Activated CD8-positive, alpha-beta memory T cell treated with anti-CD3 and anti-CD28 coated beads for 1 hour (primary cell): ENCODE results near the gene KCNQ1.
"Not testable (repeated sequence)": the region's sequence is repeated elsewhere in the genome, so short reads cannot be mapped to it uniquely, and the experiment has no call there.

Source experiments
- DNase-seq, 2 donors: peaks; one replicate each; pipeline ENCODE4 v3.0.0-alpha.2; 2020; ENCODE audit warnings: low read depth in 1 of 2; ENCODE audit errors: extremely low read depth in 1 of 2

The KCNQ1 gene

DNA sequence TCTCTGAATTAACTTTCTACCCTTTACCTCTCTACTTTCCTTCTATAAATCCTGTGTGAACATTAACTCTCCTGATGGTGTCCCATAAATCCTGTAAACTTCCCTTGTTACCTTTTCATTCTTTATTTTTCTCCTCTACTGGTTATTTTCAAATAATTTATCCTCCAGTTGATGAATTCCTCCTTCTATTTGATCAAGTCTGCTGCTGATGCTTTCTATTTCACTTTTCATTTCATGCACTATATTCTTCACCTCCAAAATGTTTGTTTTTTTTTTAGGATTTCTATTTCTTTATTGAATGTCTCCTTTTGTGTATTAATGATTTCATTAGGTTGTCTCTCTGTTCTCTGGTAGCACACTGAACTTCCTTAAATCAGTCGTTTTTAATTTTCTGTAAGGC is 186.4 kb downstream of the KCNQ1 start:
- DNase-seq = no peak

DNA sequence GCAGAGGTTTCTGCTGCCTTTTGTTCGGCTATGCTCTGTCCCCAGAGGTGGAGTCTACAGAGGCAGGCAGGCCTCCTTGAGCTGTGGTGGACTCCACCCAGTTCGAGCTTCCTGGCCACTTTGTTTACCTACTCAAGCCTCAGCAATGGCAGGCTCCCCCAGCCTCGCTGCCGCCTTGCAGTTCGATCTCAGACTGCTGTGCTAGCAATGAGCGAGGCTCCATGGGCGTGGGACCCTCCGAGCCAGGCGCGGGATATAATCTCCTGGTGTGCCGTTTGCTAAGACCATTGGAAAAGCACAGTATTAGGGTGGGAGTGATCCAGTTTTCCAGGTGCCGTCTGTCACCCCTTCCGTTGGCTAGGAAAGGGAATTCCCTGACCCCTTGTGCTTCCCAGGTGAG is 195.0 kb downstream of the KCNQ1 start:
- DNase-seq = not testable (repeated sequence)

DNA sequence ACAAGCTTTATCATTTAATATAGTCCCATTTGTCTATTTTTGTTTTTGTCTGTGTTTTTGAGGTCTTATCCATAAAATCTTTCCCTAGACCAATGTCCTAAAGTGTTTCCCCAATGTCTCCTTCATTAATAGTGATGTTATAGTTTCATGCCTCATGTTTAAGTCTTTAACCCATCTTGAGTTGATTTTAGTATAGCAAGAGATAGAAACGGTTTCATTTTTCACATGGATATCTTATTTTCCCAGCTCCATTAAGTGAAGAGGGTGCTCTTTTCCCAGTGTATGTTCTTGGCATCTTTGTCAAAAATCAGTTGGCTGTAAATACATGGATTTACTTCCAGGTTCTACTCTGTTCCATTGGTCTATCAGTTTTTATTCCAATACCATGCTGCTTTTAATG is 196.8 kb downstream of the KCNQ1 start:
- DNase-seq = no peak

DNA sequence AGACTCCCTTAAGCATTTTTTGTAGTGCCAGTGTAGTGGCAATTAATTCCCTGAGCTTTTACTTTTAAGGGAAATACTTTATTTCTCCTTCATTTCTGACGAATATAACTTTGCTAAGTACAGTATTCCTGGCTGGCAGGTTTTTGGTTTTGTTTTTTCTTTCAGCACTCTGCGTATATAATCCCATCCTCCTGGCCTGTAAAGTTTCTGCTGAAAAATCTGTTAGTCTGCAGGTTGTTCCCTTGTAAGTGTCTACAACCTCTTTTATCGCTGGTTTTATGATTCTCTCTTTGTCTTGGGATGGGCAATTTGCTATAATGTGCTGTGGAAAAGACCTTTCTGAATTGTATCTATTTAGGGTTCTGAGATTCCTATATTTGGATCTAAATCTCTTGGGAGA is 198.9 kb downstream of the KCNQ1 start:
- DNase-seq = no peak

DNA sequence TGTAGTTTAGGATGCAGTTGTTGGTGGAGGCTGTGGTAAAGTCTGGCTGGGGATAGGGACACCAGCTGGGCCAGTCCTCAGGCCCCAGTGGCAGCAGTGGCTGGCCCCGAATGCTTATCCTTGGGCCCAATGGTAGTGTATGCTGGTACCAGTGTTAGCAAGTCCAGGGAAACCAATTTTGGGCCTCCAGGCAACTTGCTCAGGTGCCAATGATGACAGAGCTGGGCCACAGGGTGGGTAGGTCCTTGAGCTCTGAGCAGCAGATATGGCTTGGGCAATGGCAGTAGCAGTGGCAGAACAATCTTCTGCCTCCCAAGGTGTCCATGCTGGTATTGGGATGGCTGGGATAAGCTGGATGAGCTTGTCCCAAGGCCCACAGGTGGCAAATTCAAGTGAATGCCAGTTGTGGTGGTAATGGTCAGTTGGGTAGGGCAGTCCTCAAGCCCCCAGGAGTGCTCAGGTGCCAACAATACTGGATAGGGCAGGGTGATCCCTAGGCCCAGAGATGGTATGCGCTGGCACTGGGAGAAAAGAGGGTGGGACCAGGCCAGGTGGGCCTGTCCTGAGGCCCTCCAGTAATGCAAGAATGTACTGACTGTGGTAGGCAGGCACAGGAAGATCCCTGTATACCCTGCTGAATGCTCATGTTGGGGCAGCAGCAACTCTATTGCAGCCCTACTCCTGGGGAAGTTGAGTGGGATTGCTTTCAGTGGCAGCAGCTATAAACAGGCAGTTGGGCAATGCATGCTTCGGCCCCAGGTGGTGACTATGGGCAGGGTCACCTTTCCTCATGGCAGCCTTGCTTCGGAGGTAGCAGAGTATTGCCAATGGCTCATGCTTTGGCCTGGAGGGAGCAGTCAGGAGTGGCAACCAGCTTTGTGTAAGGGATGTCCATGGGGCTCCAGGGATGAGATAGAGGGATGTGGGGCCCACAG is 200.3 kb downstream of the KCNQ1 start:
- DNase-seq = no peak

DNA sequence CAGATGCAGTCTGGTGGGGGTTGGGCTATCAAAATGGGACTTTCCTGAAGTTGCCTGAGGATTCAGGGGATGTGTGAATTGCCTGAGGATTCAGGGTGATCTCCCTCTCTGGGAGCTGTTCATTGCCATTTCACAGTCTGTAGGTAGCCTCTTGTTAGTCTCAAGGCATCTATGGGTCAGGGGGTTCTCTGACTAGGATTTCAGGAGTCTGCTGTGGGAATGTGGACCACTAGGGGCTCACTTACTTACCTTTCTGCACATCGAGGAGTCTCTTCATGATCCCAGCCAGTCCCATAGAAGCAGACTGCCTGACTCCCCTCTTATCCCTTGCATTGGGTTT is 200.9 kb downstream of the KCNQ1 start:
- DNase-seq = no peak

DNA sequence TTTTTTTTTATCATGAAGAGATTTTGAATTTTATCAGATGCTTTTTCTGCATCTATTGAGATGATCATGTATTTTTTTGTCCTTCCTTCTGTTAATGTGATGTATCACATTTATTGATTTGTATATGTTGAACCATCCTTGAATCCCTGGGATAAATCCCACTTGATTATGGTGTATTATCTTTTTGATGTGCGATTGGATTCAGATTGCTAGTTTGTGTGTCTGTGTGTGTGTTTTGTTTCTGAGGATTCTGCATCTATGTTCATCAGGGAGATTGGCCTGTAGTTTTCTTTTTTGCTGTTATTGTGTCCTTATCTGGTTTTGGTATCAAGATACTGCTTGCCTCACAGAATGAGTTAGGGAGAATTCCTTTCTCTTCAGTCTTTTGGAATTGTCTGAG is 202.4 kb downstream of the KCNQ1 start:
- no peak for DNase-seq

DNA sequence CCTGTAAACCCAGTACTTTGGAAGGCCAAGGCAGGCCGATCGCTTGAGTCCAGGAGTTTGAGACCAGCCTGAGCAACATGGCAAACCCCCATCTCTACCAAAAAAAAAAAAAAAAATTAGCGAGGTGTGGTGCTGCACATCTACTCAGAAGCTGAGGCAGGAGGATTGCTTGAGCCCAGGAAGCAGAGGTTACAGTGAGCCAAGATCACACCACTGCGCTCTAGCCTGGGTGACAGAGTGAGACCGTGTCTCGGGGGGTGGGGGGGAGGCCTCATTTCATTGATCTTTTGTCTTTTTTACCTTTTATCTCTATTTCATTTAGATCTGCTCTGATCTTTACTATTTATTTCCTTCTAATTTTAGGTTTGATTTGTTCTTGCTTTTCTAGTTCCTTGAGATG is 203.1 kb downstream of the KCNQ1 start:
- no peak for DNase-seq

DNA sequence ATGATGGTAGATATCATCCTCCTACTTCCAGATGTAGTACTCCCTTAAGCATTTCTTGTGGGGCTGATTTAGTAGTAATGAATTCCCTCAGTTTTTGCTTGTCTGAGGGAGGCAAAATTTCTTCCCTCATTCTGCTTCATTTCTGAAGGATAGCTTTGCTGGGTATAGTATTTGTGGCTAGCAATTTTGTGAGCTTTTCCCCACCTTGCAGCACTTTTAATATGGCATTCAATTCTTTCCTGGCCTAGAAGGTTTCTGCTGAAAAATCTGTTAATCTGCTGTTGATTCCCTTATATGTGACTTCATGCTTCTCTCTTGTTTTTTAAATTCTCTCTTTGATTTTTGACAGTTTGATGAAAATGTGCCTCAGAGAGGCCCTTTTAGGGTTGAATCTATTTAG is 204.6 kb downstream of the KCNQ1 start:
- no peak for DNase-seq

DNA sequence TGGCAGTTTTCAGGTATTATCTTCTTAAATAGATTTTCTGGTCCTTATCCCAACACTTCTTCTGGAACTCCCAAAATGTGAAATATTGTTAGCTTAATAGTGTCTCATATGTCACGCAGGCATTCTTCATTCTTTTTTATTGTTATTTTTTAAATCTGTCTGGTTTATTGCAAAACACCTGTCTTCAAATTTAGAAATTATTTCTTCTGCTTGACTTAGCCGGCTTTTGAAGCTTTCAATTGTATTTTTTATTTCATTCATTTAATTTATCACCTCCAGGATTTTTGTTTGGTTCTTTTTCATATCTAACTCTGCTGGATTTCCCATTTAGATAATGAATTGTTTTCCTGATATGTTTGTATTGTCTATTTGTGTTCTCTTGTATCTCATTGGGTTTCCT is 205.0 kb downstream of the KCNQ1 start:
- DNase-seq = no peak

DNA sequence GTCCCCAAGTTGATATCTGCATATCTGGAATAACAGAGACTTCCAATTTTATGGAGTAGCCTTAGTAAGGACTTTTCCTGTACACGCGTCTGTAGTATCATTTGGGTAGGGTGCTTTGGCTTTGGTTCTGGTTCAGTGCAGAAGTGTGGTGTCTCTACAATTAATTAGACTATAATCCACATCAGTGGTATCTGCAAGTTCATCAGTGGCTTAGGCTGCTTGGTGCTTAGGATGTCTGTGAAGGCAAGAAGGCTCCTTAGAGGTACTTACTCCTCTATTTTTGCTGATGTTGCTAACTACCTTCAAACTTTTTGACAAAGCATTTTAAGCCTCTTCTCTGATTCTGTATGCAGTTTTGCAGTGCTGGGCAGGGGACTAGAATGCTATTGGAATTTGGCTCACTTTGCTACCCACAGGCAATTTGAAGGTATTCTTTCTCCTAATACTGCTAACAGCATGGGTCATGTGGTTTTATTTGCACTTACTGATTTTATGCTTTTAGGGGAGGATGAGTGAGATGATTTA is 205.6 kb downstream of the KCNQ1 start:
- no peak for DNase-seq

DNA sequence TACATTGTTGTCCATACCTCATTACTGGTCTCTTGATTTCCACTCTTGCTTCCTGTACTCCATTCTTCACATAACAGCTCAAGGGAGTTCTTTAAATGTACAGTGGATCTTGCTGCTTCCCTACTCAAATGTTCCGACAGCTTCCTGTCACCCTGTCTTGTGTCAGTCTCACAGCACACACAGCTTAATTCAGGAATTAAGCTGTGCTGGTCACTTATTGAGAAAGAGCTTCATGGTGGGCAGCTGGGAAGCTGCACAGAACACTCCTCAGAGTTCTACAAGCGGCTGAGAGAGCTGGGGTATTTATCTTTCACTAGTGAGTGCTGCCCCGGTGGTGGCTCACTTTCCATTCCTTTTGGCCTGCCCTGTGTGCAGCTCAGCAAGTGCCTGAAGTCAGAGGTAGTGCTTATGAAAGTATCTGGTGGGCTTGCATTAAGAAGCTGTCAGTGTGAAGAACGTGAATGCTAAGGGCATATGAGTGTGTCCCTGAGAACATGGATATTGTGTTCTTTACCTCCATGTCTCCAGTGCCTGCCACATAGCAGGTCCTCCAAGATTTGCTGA is 206.3 kb downstream of the KCNQ1 start:
- no peak for DNase-seq

DNA sequence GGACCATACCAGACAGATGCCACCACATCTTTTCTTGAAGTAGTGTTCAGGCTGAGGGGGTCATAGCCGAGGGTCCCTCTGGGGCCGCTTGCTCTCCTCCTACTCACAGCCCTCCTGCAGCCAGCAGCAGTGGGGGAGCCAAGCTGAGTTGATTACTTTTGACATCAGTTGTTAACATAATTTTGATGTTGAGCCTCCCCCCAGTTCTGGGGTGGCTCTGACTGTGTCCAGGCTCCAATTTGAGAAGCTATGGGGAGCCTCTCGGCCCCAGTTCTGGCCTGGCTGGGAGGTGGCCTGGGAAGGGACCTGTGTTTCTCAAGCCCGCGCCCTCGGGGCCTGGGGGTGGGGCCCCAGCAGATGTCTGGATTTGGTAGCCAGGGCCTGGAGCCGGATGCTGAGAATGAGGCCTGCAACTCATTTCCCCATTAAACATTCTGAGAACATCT is 207.0 kb downstream of the KCNQ1 start:
- no peak for DNase-seq

DNA sequence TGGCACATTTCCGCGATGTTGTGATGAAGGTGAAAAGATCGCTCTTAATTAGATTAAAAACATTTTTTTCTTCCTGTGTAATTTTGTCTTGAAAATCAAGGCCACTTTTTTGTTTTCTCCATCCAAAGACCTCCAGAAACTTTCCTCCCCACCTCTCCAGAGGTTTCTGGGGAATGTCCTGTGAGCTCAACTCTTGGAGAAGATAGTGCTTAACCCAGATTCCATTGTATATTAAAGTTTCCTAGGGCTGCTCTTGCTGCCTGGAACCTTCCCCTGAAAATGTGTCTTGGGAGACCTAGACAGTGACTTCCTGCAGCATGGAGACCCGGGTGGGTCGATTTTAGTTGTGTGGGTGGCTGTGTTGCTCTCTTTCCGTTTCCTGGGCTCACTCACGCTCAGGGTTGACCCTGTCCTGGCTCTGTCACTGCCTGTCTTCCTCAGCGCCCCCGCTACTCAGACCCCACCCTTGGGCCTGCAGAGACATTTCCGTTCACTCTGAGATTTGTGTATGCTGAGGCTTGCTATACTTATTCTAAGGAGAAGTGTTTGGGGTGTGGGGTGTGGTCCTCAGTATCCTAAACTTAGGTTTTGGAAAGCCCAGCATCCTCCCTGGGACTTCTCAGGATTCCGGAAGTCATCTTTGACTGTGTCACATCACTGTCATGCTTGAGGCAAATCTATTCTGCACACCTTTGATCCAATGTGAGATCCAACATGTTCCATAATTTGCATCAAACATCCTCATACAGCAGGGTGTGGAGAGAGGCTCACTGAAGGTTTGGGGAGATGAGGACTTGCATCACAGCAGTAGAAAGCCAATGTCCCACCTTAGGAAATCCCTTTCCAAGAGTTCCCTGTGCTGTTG is 207.8 kb downstream of the KCNQ1 start:
- DNase-seq = no peak

DNA sequence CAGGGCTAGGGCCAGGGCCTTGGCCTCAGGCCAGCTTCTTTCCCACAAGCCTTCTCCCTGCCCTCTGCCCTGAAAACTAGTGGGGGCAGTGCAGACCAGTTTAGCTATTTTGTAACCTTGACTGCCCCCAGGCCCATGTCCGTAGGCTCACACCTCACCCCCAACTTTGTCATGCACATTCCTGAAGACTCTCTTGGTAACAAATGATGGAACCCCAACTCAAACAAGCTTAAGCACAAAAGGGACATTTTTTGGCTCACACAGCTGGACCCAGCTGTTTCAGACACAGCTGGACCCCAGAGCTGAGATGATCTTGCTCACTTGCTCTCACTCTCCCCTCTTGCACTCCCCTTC is 208.4 kb downstream of the KCNQ1 start:
- no peak for DNase-seq

DNA sequence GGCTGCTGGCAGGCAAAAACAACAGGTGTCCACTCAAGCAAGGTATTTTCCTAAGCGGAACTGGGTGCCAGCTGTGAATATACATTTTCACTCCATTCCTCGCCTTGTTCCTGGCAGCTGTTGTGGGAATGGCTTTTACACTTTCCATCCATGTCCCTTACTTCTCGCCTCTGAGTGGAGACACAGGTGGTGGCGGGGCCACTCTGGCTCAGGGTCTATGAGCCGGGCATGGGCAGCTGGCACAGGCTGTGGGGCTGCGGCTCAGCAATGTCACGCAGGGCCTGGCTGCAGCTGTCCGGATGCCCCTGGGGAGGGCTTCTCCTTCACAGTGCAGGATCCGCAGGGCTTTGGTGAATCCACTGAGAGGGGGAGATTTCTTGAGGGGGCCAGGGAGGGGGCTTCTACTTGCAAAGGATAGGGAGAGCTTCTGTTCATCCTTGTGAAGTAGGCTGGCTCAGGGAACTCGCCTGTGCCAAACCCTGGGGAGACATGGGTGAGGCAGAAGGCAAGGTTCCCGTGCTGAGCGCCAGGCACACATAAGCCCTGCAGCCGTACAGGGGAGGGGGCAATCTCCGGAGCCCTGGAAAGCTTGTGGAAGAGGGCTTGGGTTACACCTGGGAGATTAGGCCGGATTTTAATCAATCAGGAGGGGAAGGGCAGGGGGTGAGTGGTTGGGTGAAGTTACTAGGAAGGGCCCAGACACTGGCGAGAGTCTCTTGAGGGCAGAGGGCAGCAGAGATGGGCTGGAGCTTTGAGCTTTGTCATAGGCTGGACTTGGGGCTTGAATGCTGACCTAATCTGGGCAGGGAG is 209.3 kb downstream of the KCNQ1 start:
- DNase-seq = no peak

DNA sequence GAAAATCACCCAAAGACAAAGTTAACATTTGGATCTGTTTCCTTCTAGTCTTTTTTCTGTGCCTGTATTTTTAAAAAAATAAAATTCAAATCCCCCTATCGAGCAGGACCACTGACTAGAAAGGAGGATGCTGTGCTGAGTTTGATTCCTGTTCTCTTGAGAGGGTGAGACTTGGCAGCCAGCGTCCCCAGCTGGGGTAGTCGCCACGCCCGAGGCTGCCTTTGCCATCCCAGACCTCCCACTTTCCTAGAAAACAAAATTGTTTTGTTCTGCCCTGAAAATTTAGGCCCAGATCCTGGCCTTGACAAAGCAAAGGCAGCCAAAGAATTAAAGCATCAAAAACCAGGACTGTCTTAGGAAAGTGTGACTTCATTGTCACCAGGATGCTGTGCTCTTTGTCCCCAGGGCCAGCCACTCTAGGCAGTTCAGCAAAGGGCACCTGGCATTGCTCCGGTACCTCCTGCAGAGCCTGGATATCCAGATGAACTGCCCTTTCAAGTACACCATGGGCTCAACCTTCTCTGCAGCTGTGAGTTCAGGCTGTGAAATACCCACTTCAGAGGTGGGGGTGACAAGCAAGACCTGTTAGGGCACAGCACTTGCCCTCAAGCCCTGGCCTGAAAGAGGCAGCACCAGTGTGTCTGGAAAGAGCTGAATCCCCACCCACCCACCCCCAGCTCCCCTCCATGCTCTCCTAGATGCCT is 210.4 kb downstream of the KCNQ1 start:
- no peak for DNase-seq

DNA sequence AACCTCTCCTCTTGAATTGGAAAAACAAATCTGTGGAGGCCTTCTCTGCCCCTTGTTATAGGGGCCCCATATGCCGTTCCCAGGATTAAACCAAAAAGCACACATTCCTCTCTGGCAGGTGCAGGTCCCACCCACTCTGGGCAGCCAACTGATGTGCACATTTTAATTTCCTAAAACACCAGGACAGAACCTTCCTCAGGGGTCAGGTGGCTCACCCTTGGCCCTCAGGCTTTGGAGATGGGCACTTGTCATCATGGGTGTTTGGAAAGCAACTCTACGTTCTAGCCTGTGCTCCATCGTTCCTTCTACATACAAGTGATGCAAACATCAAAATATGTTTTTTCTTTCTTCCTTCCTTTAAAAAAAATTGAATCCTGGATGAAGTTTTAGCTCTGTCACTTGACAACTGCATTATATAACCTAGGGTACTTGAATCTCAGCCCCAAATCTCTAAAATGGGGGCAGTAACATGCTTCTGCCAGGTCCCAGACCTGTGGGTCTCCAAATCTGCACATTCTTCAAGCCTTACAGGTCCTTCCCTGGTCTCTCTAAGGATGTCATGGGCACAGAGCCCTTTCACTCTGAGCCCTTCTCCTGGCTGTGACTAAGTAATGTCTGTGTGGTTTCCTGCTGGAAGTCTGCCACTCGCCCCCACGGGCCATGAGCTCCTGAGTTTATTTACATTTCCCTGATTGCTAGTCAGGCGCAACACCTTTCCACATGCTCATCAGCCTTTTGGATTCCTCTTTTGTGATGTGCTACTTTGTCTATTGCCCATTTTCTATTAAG is 211.2 kb downstream of the KCNQ1 start:
- DNase-seq = no peak

DNA sequence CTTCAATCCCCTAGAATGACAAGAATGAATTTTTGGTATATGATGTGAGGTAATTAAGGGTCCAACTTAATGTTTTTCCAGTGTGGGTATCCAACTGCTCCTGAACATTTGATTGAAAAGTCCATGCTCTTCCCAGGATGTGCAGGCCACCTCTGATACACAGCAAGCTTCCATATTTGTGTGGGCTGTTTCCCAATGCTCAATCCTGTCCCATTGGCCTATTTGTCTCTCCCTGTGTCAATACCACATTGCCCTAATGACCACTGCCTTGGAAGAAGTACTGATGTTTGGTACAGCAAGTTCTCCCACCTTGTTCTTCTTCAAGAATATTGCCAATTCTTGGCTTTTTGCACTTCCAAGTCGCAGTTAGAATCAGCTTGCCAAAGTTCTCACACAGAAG is 212.1 kb downstream of the KCNQ1 start:
- DNase-seq = no peak
